ENCODE data around the gene CROCC2.

CROCC2 gene

GRCh38 chr2:240959214-240959940 lies 53.2 kb downstream of the CROCC2 start:
- DNase-seq: no peak

- no peak for DNase-seq
These were observed 53.8 kb downstream of the CROCC2 start for GRCh38 chr2:240959941-240960308.

GRCh38 chr2:240960309-240960970 lies 54.3 kb downstream of the CROCC2 start:
- DNase-seq: no peak

- no peak for DNase-seq
These were observed 55.1 kb downstream of the CROCC2 start for GRCh38 chr2:240960971-240961876.

GRCh38 chr2:240961910-240962299 lies 55.8 kb downstream of the CROCC2 start:
- DNase-seq: no peak

GRCh38 chr2:240962300-240963064 lies 56.3 kb downstream of the CROCC2 start:
- no peak for DNase-seq

- no peak for DNase-seq
These were observed 57.1 kb downstream of the CROCC2 start for GRCh38 chr2:240963065-240963867.

GRCh38 chr2:240963868-240964703 lies 58.0 kb downstream of the CROCC2 start:
- no peak for DNase-seq

GRCh38 chr2:240964704-240965295 lies 58.7 kb downstream of the CROCC2 start:
- DNase-seq: no peak

- DNase-seq: no peak
These were observed 59.3 kb downstream of the CROCC2 start for GRCh38 chr2:240965296-240965904.

GRCh38 chr2:240965905-240966456 lies 59.8 kb downstream of the CROCC2 start:
- no peak for DNase-seq

- no peak for DNase-seq
These were observed 60.3 kb downstream of the CROCC2 start for GRCh38 chr2:240966457-240966905.

- DNase-seq: no peak
These were observed 61.0 kb downstream of the CROCC2 start for GRCh38 chr2:240966906-240967680.

- DNase-seq: no peak
These were observed 61.8 kb downstream of the CROCC2 start for GRCh38 chr2:240967681-240968621.

- DNase-seq: no peak
These were observed 62.8 kb downstream of the CROCC2 start for GRCh38 chr2:240968731-240969624.

- no peak for DNase-seq
These were observed 64.0 kb downstream of the CROCC2 start for GRCh38 chr2:240970104-240970503.

- DNase-seq: no peak
These were observed 64.7 kb downstream of the CROCC2 start for GRCh38 chr2:240970816-240971215.

All from activated CD4-positive, alpha-beta T cell treated with anti-CD3 and anti-CD28 coated beads, Interleukin-2, Interleukin-6, amounts not matched to agents 100 ng/mL and 50 ng/mL, durations not matched to agents 16 hours and 8 hours (primary cell).